ENCODE results near the gene EPS8.

The EPS8 gene

DNA sequence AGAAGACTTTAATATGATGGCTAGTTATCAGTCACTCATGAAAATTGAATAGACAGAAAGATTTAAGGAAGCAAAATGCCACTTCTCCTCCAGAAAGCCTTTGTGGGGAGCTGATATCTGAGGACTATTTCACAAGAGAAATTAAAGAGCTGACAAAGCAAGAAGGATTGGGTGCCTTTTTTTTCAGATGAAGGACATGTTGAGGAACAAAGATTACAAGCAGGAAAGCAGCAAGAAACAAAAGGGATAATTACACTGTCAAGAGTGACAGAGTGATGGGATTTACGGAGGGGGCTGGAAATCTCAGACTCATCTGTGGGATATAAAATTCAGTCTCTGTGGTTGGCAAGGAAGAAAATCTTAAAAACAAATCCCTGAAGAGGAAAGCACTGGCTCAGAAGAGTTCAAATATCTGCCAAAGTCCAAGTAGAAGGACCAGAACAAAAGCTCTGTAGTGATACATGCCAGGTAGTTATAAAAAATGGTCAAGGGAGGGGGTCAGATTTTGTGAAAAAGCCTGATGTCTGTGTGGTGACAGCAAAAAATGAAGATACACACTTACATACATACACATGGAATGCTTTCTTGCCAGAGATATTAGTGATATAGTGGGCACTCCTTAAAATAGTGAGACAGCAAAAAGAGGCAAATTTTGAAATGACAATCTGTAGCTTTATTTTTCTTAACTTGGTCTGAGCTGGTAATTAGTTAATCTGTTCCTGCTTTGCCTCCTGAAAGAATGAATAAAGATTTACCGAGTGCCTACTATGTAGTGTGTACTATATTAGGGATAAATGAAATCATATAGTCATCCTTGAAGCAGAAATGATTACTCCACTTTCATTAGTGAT, 62.9 kb downstream of the EPS8 start:
- H3K4me3 ChIP-seq (ENCODE audit: low read depth, low read length): no peak overlapping the region
- H3K4me1 ChIP-seq (ENCODE audit: control insufficient read depth, insufficient read depth, low read length): no peaks in the 10 kb centered on the region
- no peaks in the 10 kb centered on the region for H3K9me3 ChIP-seq (ENCODE audit: control insufficient read depth, insufficient read depth, low read length)
- H3K36me3 ChIP-seq (ENCODE audit: control insufficient read depth, insufficient read depth, low read length): no peaks in the 10 kb centered on the region
- H3K9ac ChIP-seq (ENCODE audit: low read depth, low read length): no peak overlapping the region
- no peaks in the 10 kb centered on the region for H3K27me3 ChIP-seq (ENCODE audit: control insufficient read depth, insufficient read depth, low read length)

- Histone ChIP-seq H3K9me3 (ENCODE audit: control insufficient read depth, insufficient read depth, low read length) (no peaks in the 10 kb centered on the region), H3K9ac (ENCODE audit: low read depth, low read length) (no peak overlapping the region), H3K4me3 (ENCODE audit: low read depth, low read length) (no peak overlapping the region), H3K4me1 (ENCODE audit: control insufficient read depth, insufficient read depth, low read length) (no peaks in the 10 kb centered on the region), H3K27me3 (ENCODE audit: control insufficient read depth, insufficient read depth, low read length) (no peaks in the 10 kb centered on the region), H3K36me3 (ENCODE audit: control insufficient read depth, insufficient read depth, low read length) (no peaks in the 10 kb centered on the region)
Measured at GRCh38 chr12:15722951-15723350, 66.2 kb downstream of the EPS8 start.

GRCh38 chr12:15721316-15722115, 67.7 kb downstream of the EPS8 start:
- Histone ChIP-seq H3K4me1 (ENCODE audit: control insufficient read depth, insufficient read depth, low read length) (no peaks in the 10 kb centered on the region), H3K27me3 (ENCODE audit: control insufficient read depth, insufficient read depth, low read length) (no peaks in the 10 kb centered on the region), H3K36me3 (ENCODE audit: control insufficient read depth, insufficient read depth, low read length) (no peaks in the 10 kb centered on the region), H3K9me3 (ENCODE audit: control insufficient read depth, insufficient read depth, low read length) (no peaks in the 10 kb centered on the region), H3K9ac (ENCODE audit: low read depth, low read length) (no peak overlapping the region), H3K4me3 (ENCODE audit: low read depth, low read length) (no peak overlapping the region)

DNA sequence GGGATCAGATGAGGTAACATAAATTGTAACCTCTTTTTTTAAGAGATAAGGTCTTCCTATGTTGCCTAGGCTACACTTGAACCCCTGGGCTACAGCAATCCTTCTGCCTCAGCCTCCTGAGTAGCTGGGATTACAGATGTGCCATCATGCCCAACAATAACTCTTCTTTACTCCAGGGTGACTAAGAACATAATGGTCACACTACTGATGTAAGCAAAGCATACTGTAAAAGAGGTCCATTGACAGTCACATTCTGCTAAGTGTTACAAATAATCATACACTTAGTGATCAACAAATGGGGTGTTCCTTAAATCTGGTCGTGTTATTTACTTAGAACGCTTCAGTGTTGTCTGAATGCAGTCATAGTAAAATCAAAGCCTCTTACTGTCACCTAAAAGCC, 68.9 kb downstream of the EPS8 start:
- Histone ChIP-seq H3K27me3 (ENCODE audit: control insufficient read depth, insufficient read depth, low read length) (no peaks in the 10 kb centered on the region), H3K4me3 (ENCODE audit: low read depth, low read length) (no peak overlapping the region), H3K4me1 (ENCODE audit: control insufficient read depth, insufficient read depth, low read length) (no peaks in the 10 kb centered on the region), H3K9ac (ENCODE audit: low read depth, low read length) (no peak overlapping the region), H3K36me3 (ENCODE audit: control insufficient read depth, insufficient read depth, low read length) (no peaks in the 10 kb centered on the region), H3K9me3 (ENCODE audit: control insufficient read depth, insufficient read depth, low read length) (no peaks in the 10 kb centered on the region)

- Histone ChIP-seq H3K9ac (ENCODE audit: low read depth, low read length) (no peak overlapping the region), H3K36me3 (ENCODE audit: control insufficient read depth, insufficient read depth, low read length) (no peaks in the 10 kb centered on the region), H3K4me1 (ENCODE audit: control insufficient read depth, insufficient read depth, low read length) (no peaks in the 10 kb centered on the region), H3K9me3 (ENCODE audit: control insufficient read depth, insufficient read depth, low read length) (no peaks in the 10 kb centered on the region), H3K27me3 (ENCODE audit: control insufficient read depth, insufficient read depth, low read length) (no peaks in the 10 kb centered on the region), H3K4me3 (ENCODE audit: low read depth, low read length) (no peak overlapping the region)
Measured at GRCh38 chr12:15719230-15719629, 70.0 kb downstream of the EPS8 start.

DNA sequence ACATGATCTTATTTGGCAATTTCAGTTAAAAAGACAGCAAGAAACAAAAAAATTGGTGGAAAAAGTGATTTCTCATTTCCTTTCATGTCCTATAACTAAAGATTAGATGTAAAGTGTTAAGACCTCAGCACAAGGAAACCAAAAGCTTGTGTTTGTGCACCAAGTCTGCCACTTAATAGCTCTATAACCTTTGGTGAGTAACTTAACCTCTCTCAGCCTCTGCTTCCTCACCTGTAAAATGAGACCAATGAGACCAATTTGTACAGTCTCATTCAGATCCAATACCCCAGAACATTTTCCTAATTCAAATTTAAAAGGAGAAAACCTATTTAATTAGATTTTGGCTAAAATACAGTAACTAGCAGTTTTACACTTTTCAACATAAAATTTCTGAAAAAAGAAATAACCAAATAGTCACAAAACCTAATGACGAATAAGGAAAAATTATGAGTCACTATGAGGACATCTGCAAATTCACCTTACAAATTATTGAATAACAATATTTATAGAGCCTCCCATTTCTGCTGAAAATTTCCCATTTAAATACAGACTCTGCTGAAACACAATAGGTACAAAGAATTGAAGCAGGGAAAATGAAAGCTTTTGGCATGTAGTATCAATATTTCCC, 71.1 kb downstream of the EPS8 start:
- Histone ChIP-seq H3K4me1 (ENCODE audit: control insufficient read depth, insufficient read depth, low read length) (no peaks in the 10 kb centered on the region), H3K36me3 (ENCODE audit: control insufficient read depth, insufficient read depth, low read length) (no peaks in the 10 kb centered on the region), H3K9ac (ENCODE audit: low read depth, low read length) (no peak overlapping the region), H3K27me3 (ENCODE audit: control insufficient read depth, insufficient read depth, low read length) (no peaks in the 10 kb centered on the region), H3K9me3 (ENCODE audit: control insufficient read depth, insufficient read depth, low read length) (no peaks in the 10 kb centered on the region), H3K4me3 (ENCODE audit: low read depth, low read length) (no peak overlapping the region)

DNA sequence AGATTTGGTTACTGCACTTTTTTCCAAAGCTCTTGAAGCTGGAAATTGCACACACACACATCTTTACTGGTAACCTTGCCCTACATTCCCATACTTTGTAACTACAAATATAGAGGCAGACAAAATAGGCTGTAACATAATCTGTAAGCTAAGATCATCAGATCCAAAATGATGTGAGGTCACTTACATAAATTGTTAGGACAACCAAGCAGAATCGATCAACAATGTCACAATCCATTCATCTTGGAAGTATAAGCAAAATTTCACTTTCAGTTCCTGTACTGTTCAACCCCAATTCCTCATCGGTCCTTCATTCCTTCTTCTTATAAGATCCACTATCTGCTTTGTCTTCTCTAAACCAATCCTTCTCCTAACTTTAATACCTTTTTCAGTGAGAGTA, 72.6 kb downstream of the EPS8 start:
- Histone ChIP-seq H3K9ac (ENCODE audit: low read depth, low read length) (no peak overlapping the region), H3K27me3 (ENCODE audit: control insufficient read depth, insufficient read depth, low read length) (no peaks in the 10 kb centered on the region), H3K36me3 (ENCODE audit: control insufficient read depth, insufficient read depth, low read length) (no peaks in the 10 kb centered on the region), H3K4me3 (ENCODE audit: low read depth, low read length) (no peak overlapping the region), H3K4me1 (ENCODE audit: control insufficient read depth, insufficient read depth, low read length) (no peaks in the 10 kb centered on the region), H3K9me3 (ENCODE audit: control insufficient read depth, insufficient read depth, low read length) (no peaks in the 10 kb centered on the region)

DNA sequence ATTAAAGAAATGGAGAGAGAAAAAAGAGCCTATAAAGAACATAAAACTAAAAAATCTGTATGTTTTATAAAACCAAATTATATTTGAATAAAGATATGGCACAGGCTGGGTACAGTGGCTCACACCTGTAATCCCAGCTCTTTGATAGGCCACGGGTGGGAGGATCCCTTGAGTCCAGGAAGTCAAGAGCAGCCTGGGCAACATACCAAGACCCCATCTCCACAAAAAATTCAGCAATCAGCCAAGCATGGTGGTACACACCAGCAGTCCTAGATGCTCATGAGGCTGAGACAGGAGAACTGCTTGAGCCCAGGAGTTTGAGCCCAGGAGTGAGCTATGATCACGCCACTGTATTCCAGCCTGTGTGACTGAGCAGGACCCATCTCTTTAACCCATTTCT, 74.9 kb downstream of the EPS8 start:
- H3K4me1 ChIP-seq (ENCODE audit: control insufficient read depth, insufficient read depth, low read length): no peaks in the 10 kb centered on the region

DNA sequence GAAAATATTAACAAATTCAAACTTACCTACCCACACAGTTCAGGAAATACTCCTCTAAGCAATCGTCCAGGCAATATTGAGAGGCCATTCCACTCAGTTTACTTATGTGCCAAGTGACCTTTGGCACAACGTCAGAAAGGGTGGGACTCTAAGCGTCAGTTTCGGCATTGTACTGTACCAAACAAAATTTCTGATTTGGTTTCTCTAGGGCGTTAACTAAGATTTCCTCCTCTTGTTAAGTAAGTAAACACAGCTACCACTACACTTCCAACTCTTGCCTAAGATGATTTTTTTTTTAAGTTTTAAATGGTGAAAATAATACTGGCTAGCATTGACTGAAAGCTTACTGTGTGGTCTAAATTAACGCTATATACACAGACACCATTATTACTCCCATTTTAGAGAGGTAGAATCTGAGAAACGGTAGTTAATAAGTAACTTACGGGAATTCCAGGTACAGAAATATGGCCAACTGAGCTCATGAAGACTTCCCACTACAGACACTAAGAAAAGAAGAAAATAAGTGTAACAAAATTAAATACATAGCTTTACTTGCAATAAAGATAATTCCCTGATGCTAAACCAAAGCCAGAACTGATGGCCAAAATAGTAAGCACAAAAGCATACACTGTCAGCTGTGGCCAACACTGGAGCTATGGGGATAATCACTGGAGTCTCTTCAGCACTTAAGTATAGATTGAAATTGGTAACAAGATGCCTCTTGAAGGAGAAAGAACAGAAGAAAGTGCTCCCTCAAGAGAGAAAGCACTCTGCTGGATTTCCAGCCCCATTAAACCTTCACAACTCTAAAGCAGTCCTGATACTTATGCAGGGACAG, 76.1 kb downstream of the EPS8 start:
- no peaks in the 10 kb centered on the region for H3K9me3 ChIP-seq (ENCODE audit: control insufficient read depth, insufficient read depth, low read length)
- no peaks in the 10 kb centered on the region for H3K4me1 ChIP-seq (ENCODE audit: control insufficient read depth, insufficient read depth, low read length)
- no peak overlapping the region for H3K4me3 ChIP-seq (ENCODE audit: low read depth, low read length)
- H3K27me3 ChIP-seq (ENCODE audit: control insufficient read depth, insufficient read depth, low read length): no peaks in the 10 kb centered on the region
- H3K9ac ChIP-seq (ENCODE audit: low read depth, low read length): no peak overlapping the region
- H3K36me3 ChIP-seq (ENCODE audit: control insufficient read depth, insufficient read depth, low read length): no peaks in the 10 kb centered on the region

More for the DNA sequence above, 74.9 kb downstream of the EPS8 start:
- Histone ChIP-seq H3K27me3 (ENCODE audit: control insufficient read depth, insufficient read depth, low read length) (no peaks in the 10 kb centered on the region), H3K36me3 (ENCODE audit: control insufficient read depth, insufficient read depth, low read length) (no peaks in the 10 kb centered on the region), H3K9ac (ENCODE audit: low read depth, low read length) (no peak overlapping the region), H3K4me3 (ENCODE audit: low read depth, low read length) (no peak overlapping the region), H3K9me3 (ENCODE audit: control insufficient read depth, insufficient read depth, low read length) (no peaks in the 10 kb centered on the region)

DNA sequence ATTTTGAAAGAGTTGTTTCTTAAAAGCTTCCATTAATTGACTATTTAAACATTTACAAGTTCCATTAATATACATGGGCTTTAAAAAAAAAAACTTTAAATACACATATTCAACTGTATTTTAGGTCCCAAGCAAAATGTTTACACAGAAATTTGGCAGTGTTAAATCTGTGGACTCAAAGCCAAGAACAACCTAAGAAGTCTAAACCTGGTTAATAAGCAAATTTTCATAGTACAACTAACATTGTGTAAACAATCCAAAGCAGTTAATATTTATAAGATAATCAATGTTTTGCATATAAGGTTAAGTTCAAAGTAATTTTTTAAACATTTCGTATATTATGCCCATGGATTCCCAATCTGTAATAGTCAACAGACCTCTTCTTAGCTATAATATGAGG, 77.0 kb downstream of the EPS8 start:
- Histone ChIP-seq H3K4me3 (ENCODE audit: low read depth, low read length) (no peak overlapping the region), H3K4me1 (ENCODE audit: control insufficient read depth, insufficient read depth, low read length) (no peaks in the 10 kb centered on the region), H3K9me3 (ENCODE audit: control insufficient read depth, insufficient read depth, low read length) (no peaks in the 10 kb centered on the region), H3K9ac (ENCODE audit: low read depth, low read length) (no peak overlapping the region), H3K27me3 (ENCODE audit: control insufficient read depth, insufficient read depth, low read length) (no peaks in the 10 kb centered on the region), H3K36me3 (ENCODE audit: control insufficient read depth, insufficient read depth, low read length) (no peaks in the 10 kb centered on the region)

DNA sequence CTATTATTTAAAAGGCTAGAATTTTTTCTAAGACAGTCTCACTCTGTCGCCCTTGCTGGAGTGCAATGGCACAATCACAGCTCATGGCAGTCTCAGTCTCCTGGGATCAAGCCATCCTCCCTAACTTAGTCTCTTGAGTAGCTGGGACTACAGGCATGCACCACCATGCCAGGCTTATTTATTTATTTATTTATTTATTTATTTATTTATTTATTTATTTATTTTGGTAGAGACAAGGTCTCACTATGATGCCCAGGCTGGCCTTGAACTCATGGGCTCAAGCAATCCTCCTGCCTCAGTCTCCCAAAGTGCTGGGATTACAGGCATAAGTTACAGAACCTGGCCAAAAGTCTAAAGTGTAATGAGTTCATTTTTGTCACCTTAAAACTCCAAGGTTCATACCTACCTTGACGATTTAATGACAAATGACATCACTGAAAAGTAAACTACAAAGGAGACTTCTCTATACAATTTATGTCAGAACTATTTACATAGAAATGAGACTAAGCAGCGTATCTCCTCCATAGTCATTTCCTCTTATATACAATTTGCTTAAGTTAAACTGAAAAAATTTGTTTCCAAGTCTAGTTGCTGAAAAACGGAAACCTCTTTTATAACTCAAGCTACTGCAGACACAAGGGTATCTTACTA, 78.2 kb downstream of the EPS8 start:
- Histone ChIP-seq H3K4me1 (ENCODE audit: control insufficient read depth, insufficient read depth, low read length) (peaks cover 3% of the 10 kb centered on the region), H3K9me3 (ENCODE audit: control insufficient read depth, insufficient read depth, low read length) (no peaks in the 10 kb centered on the region), H3K36me3 (ENCODE audit: control insufficient read depth, insufficient read depth, low read length) (no peaks in the 10 kb centered on the region), H3K4me3 (ENCODE audit: low read depth, low read length) (no peak overlapping the region), H3K27me3 (ENCODE audit: control insufficient read depth, insufficient read depth, low read length) (no peaks in the 10 kb centered on the region), H3K9ac (ENCODE audit: low read depth, low read length) (no peak overlapping the region)

All from iPS-15b (cell line).